H1 (cell line): ENCODE data around the gene PLCL1. TPM values are rescaled to one million over a fixed set of nuclear protein-coding genes. Genes with fewer than 3 reads are reported as not detected.

Experiments
- CTCF ChIA-PET: fragments of 300-600 bp; sonication (Branson Sonifier 250); formaldehyde crosslinking; loops from one replicate; lab custom pipeline; 2021; ENCODE audit not compliant: partially characterized antibody; lab: Charles Lee
- POLR2A ChIA-PET: fragments of 300-600 bp; sonication (Branson Sonifier 250); formaldehyde crosslinking; loops from one replicate; lab custom pipeline; 2021; ENCODE audit warnings: inconsistent platforms; ENCODE audit not compliant: partially characterized antibody; lab: Charles Lee
- DNase-seq, 2 experiments: peaks; one replicate each; pipeline versions ENCODE4 v3.0.0 to v3.0.0-alpha.2; 2010 to 2022; ENCODE audit warnings: low spot score in 2 of 2, low read depth in 1 of 2, mixed read lengths in 1 of 2
- FAIRE-seq: peaks from 2 replicates; lab custom pipeline; 2011; peaks lifted over from hg19 to GRCh38; lab: Jason Lieb, UNC
- H2AFZ ChIP-seq: 2 replicates; pipeline ENCODE4 v1.8.1; 2012; ENCODE audit warnings: low read length, inconsistent platforms
- H2AK5ac ChIP-seq: 2 replicates; pipeline ENCODE4 v1.6.1; 2013; ENCODE audit warnings: low read depth, low read length
- H2BK120ac ChIP-seq: replicated peaks from 2 replicates; pipeline ENCODE3; 2013; ENCODE audit warnings: low read depth, low read length, inconsistent platforms
- H2BK12ac ChIP-seq: 2 replicates; pipeline ENCODE4 v1.6.1; 2013; ENCODE audit warnings: low read depth, low read length
- H2BK15ac ChIP-seq: 2 replicates; pipeline ENCODE4 v1.6.1; 2013; ENCODE audit warnings: low read length
- H2BK20ac ChIP-seq: 2 replicates; pipeline ENCODE4 v1.6.1; 2013; ENCODE audit warnings: low read length
- H2BK5ac ChIP-seq: 2 replicates; pipeline ENCODE4 v1.6.1; 2013; ENCODE audit warnings: low read depth, low read length
- H3K14ac ChIP-seq: 2 replicates; pipeline ENCODE4 v1.6.1; 2013; ENCODE audit warnings: inconsistent platforms; ENCODE audit not compliant: insufficient read length
- H3K18ac ChIP-seq: 2 replicates; pipeline ENCODE4 v1.6.1; 2013; ENCODE audit warnings: low read length; ENCODE audit errors: extremely low read depth
- H3K23ac ChIP-seq: 2 replicates; pipeline ENCODE4 v1.6.1; 2013; ENCODE audit warnings: inconsistent platforms; ENCODE audit not compliant: insufficient read length
- H3K23me2 ChIP-seq: 2 replicates; pipeline ENCODE4 v1.6.1; 2013; ENCODE audit warnings: low read depth, low read length
- H3K27ac ChIP-seq: 2 replicates; pipeline ENCODE4 v1.6.1; 2011; ENCODE audit warnings: low read depth, low read length, inconsistent platforms
- H3K27me3 ChIP-seq, 4 experiments: replicated peaks in 1 of 4; 1 replicate in 1 of 4; 2 replicates in 3 of 4; pipeline versions ENCODE4 v1.6.1 to v1.8.1; 2011 to 2013; ENCODE audit warnings: low read length in 3 of 4, mild to moderate bottlenecking in 3 of 4, inconsistent platforms in 2 of 4, mixed read lengths in 2 of 4, moderate library complexity in 1 of 4; ENCODE audit not compliant: control insufficient read depth in 3 of 4, insufficient read depth in 3 of 4; ENCODE audit errors: extremely low read depth in 1 of 4
- H3K36me3 ChIP-seq, 4 experiments: 2 replicates each; pipeline versions ENCODE4 v1.6.1 to v1.8.1; 2011 to 2013; ENCODE audit warnings: mild to moderate bottlenecking in 4 of 4, low read length in 3 of 4, moderate library complexity in 2 of 4, control low read depth in 1 of 4, inconsistent platforms in 1 of 4; ENCODE audit not compliant: insufficient read depth in 4 of 4, control insufficient read depth in 2 of 4
- H3K4ac ChIP-seq: replicated peaks from 2 replicates; pipeline ENCODE3; 2013; ENCODE audit warnings: low read length, low read depth, mixed read lengths, inconsistent platforms; ENCODE audit not compliant: insufficient read length
- H3K4me1 ChIP-seq, 4 experiments: replicated peaks in 1 of 4; 1 replicate in 1 of 4; 2 replicates in 3 of 4; pipeline versions ENCODE4 v1.6.1 to v1.8.1; 2011 to 2013; ENCODE audit warnings: low read length in 3 of 4, inconsistent platforms in 2 of 4, mixed read lengths in 1 of 4; ENCODE audit not compliant: insufficient read depth in 4 of 4, control insufficient read depth in 3 of 4
- H3K4me2 ChIP-seq, 2 experiments: 2 replicates each; pipeline versions ENCODE4 v1.6.1 to v1.8.1; 2011 to 2013; ENCODE audit warnings: low read depth in 2 of 2, low read length in 2 of 2, control low read depth in 1 of 2, inconsistent platforms in 1 of 2, mild to moderate bottlenecking in 1 of 2; ENCODE audit not compliant: insufficient read depth in 1 of 2
- H3K4me3 ChIP-seq, 4 experiments: fragments of 200-600, 300-600 bp in 1 of 4; sonication (generic), shearing (Covaris generic), sonication (Bioruptor Twin) in 1 of 4; 2 replicates each; pipeline versions ENCODE4 v1.5.1 to v1.8.1; 2011 to 2016; ENCODE audit warnings: low read length in 4 of 4, low read depth in 3 of 4, control low read depth in 2 of 4, inconsistent platforms in 2 of 4, mild to moderate bottlenecking in 2 of 4, mixed read lengths in 1 of 4, moderate library complexity in 1 of 4; ENCODE audit not compliant: insufficient read depth in 2 of 4; ENCODE audit errors: extremely low read depth in 1 of 4
- H3K56ac ChIP-seq: replicated peaks from 2 replicates; pipeline ENCODE3; 2013; ENCODE audit warnings: low read depth, mild to moderate bottlenecking, mixed read lengths, low read length, inconsistent platforms; ENCODE audit not compliant: insufficient read length
- H3K79me1 ChIP-seq: 2 replicates; pipeline ENCODE4 v1.6.1; 2013; ENCODE audit warnings: low read depth, low read length, control low read depth
- H3K79me2 ChIP-seq, 2 experiments: 2 replicates each; pipeline versions ENCODE4 v1.6.1 to v1.8.1; 2012 to 2013; ENCODE audit warnings: low read length in 2 of 2, mild to moderate bottlenecking in 2 of 2, inconsistent platforms in 1 of 2; ENCODE audit not compliant: insufficient read depth in 2 of 2, control insufficient read depth in 1 of 2
- H3K9ac ChIP-seq, 4 experiments: replicated peaks in 1 of 4; 1 replicate in 1 of 4; 2 replicates in 3 of 4; pipeline versions ENCODE4 v1.6.1 to v1.8.1; 2011 to 2013; ENCODE audit warnings: low read depth in 3 of 4, low read length in 3 of 4, control low read depth in 2 of 4, mild to moderate bottlenecking in 2 of 4, moderate library complexity in 2 of 4, inconsistent platforms in 1 of 4; ENCODE audit errors: extremely low read depth in 1 of 4
- H3K9me3 ChIP-seq, 2 experiments: 2 replicates each; pipeline versions ENCODE4 v1.6.1 to v1.8.1; 2012 to 2013; ENCODE audit warnings: mild to moderate bottlenecking in 2 of 2, moderate library complexity in 2 of 2, control low read depth in 1 of 2, inconsistent platforms in 1 of 2, low read depth in 1 of 2, low read length in 1 of 2, mixed read lengths in 1 of 2; ENCODE audit not compliant: insufficient read depth in 2 of 2
- H4K20me1 ChIP-seq, 2 experiments: replicated peaks in 1 of 2; 2 replicates each; pipeline versions ENCODE3 to v1.8.1; 2011 to 2013; ENCODE audit warnings: inconsistent platforms in 2 of 2, low read length in 2 of 2, mild to moderate bottlenecking in 1 of 2; ENCODE audit not compliant: insufficient read depth in 2 of 2, control insufficient read depth in 1 of 2
- H4K5ac ChIP-seq: 2 replicates; pipeline ENCODE4 v1.6.1; 2013; ENCODE audit warnings: low read length, low read depth, mixed read lengths, inconsistent platforms; ENCODE audit not compliant: insufficient read length
- H4K8ac ChIP-seq: 2 replicates; pipeline ENCODE4 v1.8.0; 2013; ENCODE audit warnings: mild to moderate bottlenecking, moderate library complexity, low read length, inconsistent platforms; ENCODE audit not compliant: insufficient read depth; ENCODE audit errors: extremely low read depth
- H4K91ac ChIP-seq: replicated peaks from 2 replicates; pipeline ENCODE3; 2013; ENCODE audit warnings: low read length, mixed read lengths, inconsistent platforms; ENCODE audit not compliant: insufficient read length
- ASH2L ChIP-seq: fragments of 200-600, 300-600 bp; sonication (generic); IDR thresholded peaks from one replicate; pipeline ENCODE4 v1.7.1; 2017; ENCODE audit warnings: low read length
- CEBPB ChIP-seq: IDR thresholded peaks from 2 replicates; pipeline ENCODE4 v1.6.1; 2012; ENCODE audit warnings: low read depth, low read length
- GABPA ChIP-seq: IDR thresholded peaks from 2 replicates; pipeline ENCODE4 v1.6.1; 2011; ENCODE audit warnings: mild to moderate bottlenecking, low read length, moderate library complexity, borderline replicate concordance; ENCODE audit not compliant: insufficient read depth
- HDAC2 ChIP-seq, 2 experiments: fragments of 300-600 bp in 1 of 2; sonication (generic) in 1 of 2; IDR thresholded peaks; 2 replicates each; pipeline ENCODE4 v1.6.1; 2011 to 2012; ENCODE audit warnings: low read depth in 2 of 2, low read length in 2 of 2, mild to moderate bottlenecking in 2 of 2, moderate library complexity in 2 of 2, borderline replicate concordance in 1 of 2, inconsistent platforms in 1 of 2
- HDAC6 ChIP-seq: IDR thresholded peaks from one replicate; pipeline ENCODE4 v1.7.1; 2012; ENCODE audit warnings: low read depth, mild to moderate bottlenecking, inconsistent platforms, low read length, moderate library complexity
- KDM1A ChIP-seq: fragments of 200-600, 300-600 bp; sonication (generic); IDR thresholded peaks from 2 replicates; pipeline ENCODE4 v1.7.1; 2016; ENCODE audit warnings: mild to moderate bottlenecking, low read length, borderline replicate concordance
- KDM5A ChIP-seq: fragments of 200-600 bp; IDR thresholded peaks from 2 replicates; pipeline ENCODE4 v1.7.1; 2012; ENCODE audit warnings: mild to moderate bottlenecking, low read length, inconsistent platforms, mixed read lengths
- MAFK ChIP-seq: IDR thresholded peaks from 2 replicates; pipeline ENCODE4 v1.6.1; 2012; ENCODE audit warnings: low read depth, mild to moderate bottlenecking, improper control_type of control experiment, low read length
- NANOG ChIP-seq: IDR thresholded peaks from 2 replicates; pipeline ENCODE4 v1.6.1; 2011; ENCODE audit warnings: low read length, low read depth, mild to moderate bottlenecking, inconsistent platforms; ENCODE audit not compliant: insufficient read depth, poor library complexity, severe bottlenecking
- SP1 ChIP-seq: IDR thresholded peaks from 2 replicates; pipeline ENCODE4 v1.6.1; 2011; ENCODE audit warnings: low read depth, low read length
- SP2 ChIP-seq: IDR thresholded peaks from 2 replicates; pipeline ENCODE4 v1.6.1; 2012; ENCODE audit warnings: mild to moderate bottlenecking, low read length, inconsistent platforms
- TAF1 ChIP-seq: IDR thresholded peaks from 2 replicates; pipeline ENCODE4 v1.6.1; 2011; ENCODE audit warnings: mild to moderate bottlenecking, low read depth, low read length
- TBP ChIP-seq: IDR thresholded peaks from 2 replicates; pipeline ENCODE4 v1.6.1; 2011; ENCODE audit warnings: low read depth, low read length, improper control_type of control experiment
- TCF12 ChIP-seq: IDR thresholded peaks from 2 replicates; pipeline ENCODE4 v1.6.1; 2011; ENCODE audit warnings: low read depth, mild to moderate bottlenecking, low read length
- WGBS, 2 experiments: shearing (Covaris generic) in 1 of 2; methylation state at CpG; one replicate each; pipeline versions ENCODE4 v1.1.6 to v1.1.7; 2013 to 2015; ENCODE audit warnings: low lambda C conversion rate in 2 of 2, mixed read lengths in 2 of 2, inconsistent platforms in 1 of 2, low coverage in 1 of 2, missing lambda C conversion rate in 1 of 2; ENCODE audit not compliant: insufficient replicate concordance in 2 of 2, insufficient coverage in 1 of 2, insufficient read length in 1 of 2; ENCODE audit errors: extremely low coverage in 1 of 2, missing lambda C conversion rate in 1 of 2; 5-methylcytosine and 5-hydroxymethylcytosine counted together
- polyA plus RNA-seq, 7 experiments: library from polyadenylated mRNA; depleted of rRNA in 3 of 7; stranded (reverse) in 5 of 7; unstranded in 2 of 7; fragments of >200 nt in 5 of 7; fragments of 200-250 nt in 2 of 7; gene quantifications; 1 replicate in 5 of 7; 2 replicates in 1 of 7; 4 replicates in 1 of 7; pipeline versions ENCODE4 v1.2.1 to v1.2.3, GENCODE V29; 2011 to 2013; ENCODE audit warnings: missing spikeins in 2 of 7, mixed read lengths in 2 of 7
- total RNA-seq: library from RNA; stranded (reverse); fragmentation: NEBNext Ultra II Directional; extraction: Animal tissue kit (Norgen Biotek cat#: 25700); gene quantifications from 2 replicates; pipeline ENCODE4 v1.2.1, GENCODE V29; 2021
- TF ChIP-seq, protein P1 (sequence below): IDR thresholded peaks from 2 replicates; pipeline ENCODE4 v1.6.1; 2012; ENCODE audit warnings: inconsistent platforms

The PLCL1 gene
- total and polyA plus RNA-seq, 2 of the 8 experiments (the other 6 are each of a cell fraction or from before 2014, with no cell fraction given), result not detected

DNA sequence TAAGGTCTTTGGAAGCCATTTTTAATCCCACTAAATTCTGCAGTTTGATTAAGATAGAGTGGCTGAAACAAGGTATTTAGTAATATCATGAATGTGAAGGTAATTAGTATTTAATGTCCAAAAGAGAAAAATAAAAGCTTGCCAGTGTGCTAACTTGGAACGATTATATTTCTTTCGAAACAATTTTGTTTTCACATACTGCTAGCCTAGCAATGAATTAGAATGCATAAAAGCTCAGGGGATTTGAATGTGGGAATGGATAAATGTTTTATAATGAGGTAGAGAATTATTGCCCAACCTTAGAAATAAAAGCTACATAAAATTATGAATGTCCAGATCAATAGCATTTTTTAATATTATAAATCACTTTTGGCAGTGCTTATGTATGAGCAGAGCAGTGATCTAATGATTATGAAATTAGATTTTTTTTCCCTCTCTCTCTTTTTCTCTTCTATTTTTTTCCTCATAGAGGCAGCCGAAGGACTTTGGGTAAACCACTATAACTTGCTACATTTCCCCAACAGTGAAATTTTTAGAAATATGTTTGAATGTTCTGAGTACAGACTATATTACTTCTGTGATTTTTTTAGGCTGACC lies 75.5 kb downstream of the PLCL1 start:
- Histone ChIP-seq H4K20me1 (no peaks in the 10 kb centered on the region), H3K23me2 (no peaks in the 10 kb centered on the region), H3K36me3 (no peaks in the 10 kb centered on the region), H3K79me2 (no peaks in the 10 kb centered on the region), H4K5ac (no peak overlapping the region), H3K27me3 (no peaks in the 10 kb centered on the region), H3K4ac (no peak overlapping the region), H3K4me2 (no peak overlapping the region), H2BK15ac (no peak overlapping the region), H3K56ac (no peak overlapping the region), H3K27ac (no peak overlapping the region), H3K14ac (no peak overlapping the region), H2BK120ac (no peak overlapping the region), H3K9me3 (no peaks in the 10 kb centered on the region), H2BK12ac (no peak overlapping the region), H3K9ac (no peak overlapping the region), H2AFZ (no peak overlapping the region), H2BK20ac (no peak overlapping the region), H2AK5ac (no peak overlapping the region), H4K91ac (no peak overlapping the region), H4K8ac (no peak overlapping the region), H3K79me1 (no peaks in the 10 kb centered on the region), H3K4me1 (no peaks in the 10 kb centered on the region), H2BK5ac (no peak overlapping the region), H3K18ac (no peak overlapping the region), H3K4me3 (no peak overlapping the region), H3K23ac (no peak overlapping the region)
- WGBS, 2 experiments, result 88% methylated on average over 3 of the region's 3 CpGs; no CpG with 5 or more reads in 1 of the 2 experiments
- no peak for DNase-seq
- no peak for FAIRE-seq
- POLR2A ChIA-PET, result no interaction called here
- CTCF ChIA-PET, result interaction anchor here (0.8 to 1.9 kb wide), 3 partner anchors 7 to 67 kb away, joined by 3 to 8 read pairs (median 5); no protein-coding TSS in a partner anchor
- TF ChIP-seq KDM5A, result no peak
- no peak for TF ChIP-seq NANOG
- no peak for TF ChIP-seq MAFK
- TF ChIP-seq TBP, result no peak
- no peak for TF ChIP-seq TAF1
- no peak for TF ChIP-seq HDAC6
- no peak for TF ChIP-seq KDM1A
- no peak for TF ChIP-seq TCF12
- no peak for TF ChIP-seq SP1
- no peak for TF ChIP-seq CEBPB
- no peak for TF ChIP-seq HDAC2 (IDR thresholded peaks at IDR 0.05; ENCODE audit: borderline replicate concordance in 1 of 2, low read depth in 2 of 2, low read length in 2 of 2)
- no peak for TF ChIP-seq SP2
- TF ChIP-seq GABPA, result no peak
- no peak for TF ChIP-seq ASH2L
- TF ChIP-seq, protein P1, sequence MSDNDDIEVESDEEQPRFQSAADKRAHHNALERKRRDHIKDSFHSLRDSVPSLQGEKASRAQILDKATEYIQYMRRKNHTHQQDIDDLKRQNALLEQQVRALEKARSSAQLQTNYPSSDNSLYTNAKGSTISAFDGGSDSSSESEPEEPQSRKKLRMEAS, result no peak
